Ammon's horn (tissue), 1 donor: ENCODE results near the gene MYPN.
"Not testable (repeated sequence)": the region's sequence is repeated elsewhere in the genome, so short reads cannot be mapped to it uniquely, and the experiment has no call there.

Source experiments
- DNase-seq: peaks from one replicate; pipeline ENCODE4 v3.0.0-alpha.2; 2016; ENCODE audit warnings: low spot score

The MYPN gene

GRCh38 chr10:68172324-68172723, 63.0 kb downstream of the MYPN start:
- no peak for DNase-seq

- no peak for DNase-seq
Observed at GRCh38 chr10:68175949-68176348, 66.7 kb downstream of the MYPN start.

- DNase-seq: no peak
Observed at GRCh38 chr10:68176797-68177196, 67.5 kb downstream of the MYPN start.

GRCh38 chr10:68178592-68178991, 69.3 kb downstream of the MYPN start:
- no peak for DNase-seq

- no peak for DNase-seq
Observed at GRCh38 chr10:68179016-68179415, 69.7 kb downstream of the MYPN start.

- DNase-seq: no peak
Observed at GRCh38 chr10:68180490-68180889, 71.2 kb downstream of the MYPN start.

- no peak for DNase-seq
Observed at GRCh38 chr10:68184546-68184945, 75.3 kb downstream of the MYPN start.

- DNase-seq: no peak
Observed at GRCh38 chr10:68185085-68185484, 75.8 kb downstream of the MYPN start.

GRCh38 chr10:68188835-68189234, 79.5 kb downstream of the MYPN start:
- no peak for DNase-seq

- DNase-seq: no peak
Observed at GRCh38 chr10:68192113-68192512, 82.8 kb downstream of the MYPN start.

- no peak for DNase-seq
Observed at GRCh38 chr10:68194290-68194689, 85.0 kb downstream of the MYPN start.

- not testable (repeated sequence) for DNase-seq
Observed at GRCh38 chr10:68195776-68196175, 86.5 kb downstream of the MYPN start.

GRCh38 chr10:68196701-68197100, 87.4 kb downstream of the MYPN start:
- DNase-seq: no peak

- no peak for DNase-seq
Observed at GRCh38 chr10:68202960-68203353, 93.7 kb downstream of the MYPN start.

GRCh38 chr10:68208424-68209042, 99.2 kb downstream of the MYPN start:
- DNase-seq: peak; percentile 80

- no peak for DNase-seq
Observed at GRCh38 chr10:68211669-68212068, 102.4 kb downstream of the MYPN start.

- DNase-seq: peak; percentile 24
Observed at GRCh38 chr10:68212721-68213352, 103.5 kb downstream of the MYPN start.

GRCh38 chr10:68218786-68219185, 109.5 kb downstream of the MYPN start:
- DNase-seq: no peak

GRCh38 chr10:68221196-68221595, 111.9 kb downstream of the MYPN start:
- no peak for DNase-seq

GRCh38 chr10:68222391-68222790, 113.1 kb downstream of the MYPN start:
- no peak for DNase-seq

GRCh38 chr10:68223535-68224165, 114.4 kb downstream of the MYPN start:
- DNase-seq: no peak

- no peak for DNase-seq
Observed at GRCh38 chr10:68224810-68225209, 115.5 kb downstream of the MYPN start.

- DNase-seq: no peak
Observed at GRCh38 chr10:68230268-68230667, 121.0 kb downstream of the MYPN start.
